Hepatocyte (in vitro differentiated cells): Measurements from ENCODE around the gene BAZ1A. TPM values are rescaled to one million over a fixed set of nuclear protein-coding genes. Genes with fewer than 3 reads are reported as not detected.
A peak's percentile ranks its signal among the peaks of the same experiment; 100 is the strongest.

Experiments
- DNase-seq: peaks from one replicate; pipeline ENCODE4 v3.0.0-alpha.2; 2016; ENCODE audit warnings: low spot score
- H2AFZ ChIP-seq: fragments of 200-600 bp; sonication (generic); 2 replicates; pipeline ENCODE4 v1.6.0; 2016; ENCODE audit warnings: antibody characterized with exemption, mild to moderate bottlenecking
- H3K27ac ChIP-seq: fragments of 200-600 bp; sonication (generic); 2 replicates; pipeline ENCODE4 v1.5.1; 2016; ENCODE audit warnings: mild to moderate bottlenecking
- H3K27me3 ChIP-seq: fragments of 200-600 bp; sonication (generic); 2 replicates; pipeline ENCODE4 v1.6.1; 2016
- H3K36me3 ChIP-seq: fragments of 200-600 bp; sonication (generic); replicated peaks from 2 replicates; pipeline ENCODE4 v1.5.1; 2016; ENCODE audit warnings: low read depth; ENCODE audit not compliant: insufficient read depth
- H3K4me1 ChIP-seq: fragments of 200-600 bp; sonication (generic); 2 replicates; pipeline ENCODE4 v1.5.1; 2016; ENCODE audit warnings: mild to moderate bottlenecking, moderate library complexity; ENCODE audit not compliant: insufficient read depth
- H3K4me2 ChIP-seq: fragments of 200-600 bp; sonication (generic); 2 replicates; pipeline ENCODE4 v1.6.0; 2016
- H3K4me3 ChIP-seq: fragments of 200-600 bp; sonication (generic); 2 replicates; pipeline ENCODE4 v1.5.1; 2016; ENCODE audit warnings: mild to moderate bottlenecking
- H3K79me2 ChIP-seq: fragments of 200-600 bp; sonication (generic); 2 replicates; pipeline ENCODE4 v1.6.0; 2017; ENCODE audit warnings: mild to moderate bottlenecking
- H3K9me2 ChIP-seq: fragments of 200-600 bp; sonication (generic); replicated peaks from 2 replicates; pipeline ENCODE4 v1.6.0; 2017; ENCODE audit warnings: mild to moderate bottlenecking; ENCODE audit not compliant: insufficient read depth
- H3K9me3 ChIP-seq: fragments of 200-600 bp; sonication (generic); 2 replicates; pipeline ENCODE4 v1.5.1; 2016; ENCODE audit warnings: low read depth, mild to moderate bottlenecking
- H4K20me1 ChIP-seq: fragments of 200-600 bp; sonication (generic); 2 replicates; pipeline ENCODE4 v1.6.0; 2016; ENCODE audit warnings: mild to moderate bottlenecking; ENCODE audit not compliant: insufficient read depth, poor library complexity, severe bottlenecking
- CTCF ChIP-seq: fragments of 200-600 bp; sonication (generic); IDR thresholded peaks from 2 replicates; pipeline ENCODE4 v1.5.1; 2016; ENCODE audit warnings: antibody characterized with exemption, mild to moderate bottlenecking; ENCODE audit not compliant: poor library complexity
- EZH2 ChIP-seq: fragments of 200-600 bp; sonication (generic); IDR thresholded peaks from 2 replicates; pipeline ENCODE4 v1.6.1; 2016; ENCODE audit warnings: antibody characterized with exemption, mild to moderate bottlenecking, borderline replicate concordance
- EZH2phosphoT487 ChIP-seq: fragments of 200-600 bp; sonication (generic); IDR thresholded peaks from one replicate; pipeline ENCODE4 v1.6.1; 2018; ENCODE audit warnings: antibody characterized with exemption, mild to moderate bottlenecking, low read depth, moderate library complexity; ENCODE audit not compliant: unreplicated experiment, severe bottlenecking
- WGBS: methylation state at CpG from one replicate; pipeline ENCODE4 v1.1.6; 2016; ENCODE audit warnings: low lambda C conversion rate; ENCODE audit errors: missing lambda C conversion rate; 5-methylcytosine and 5-hydroxymethylcytosine counted together
- polyA plus RNA-seq: library from polyadenylated mRNA; unstranded; fragments of >200 nt; fragmentation: Nextera tagmentation; extraction: Ambion mirVana; gene quantifications from 2 replicates; pipeline ENCODE4 v1.2.1, GENCODE V29; 2016
- total RNA-seq: library from RNA; depleted of rRNA; stranded (reverse); fragments of >200 nt; gene quantifications from 2 replicates; pipeline ENCODE4 v1.2.3, GENCODE V29; 2014

BAZ1A gene, protein sequence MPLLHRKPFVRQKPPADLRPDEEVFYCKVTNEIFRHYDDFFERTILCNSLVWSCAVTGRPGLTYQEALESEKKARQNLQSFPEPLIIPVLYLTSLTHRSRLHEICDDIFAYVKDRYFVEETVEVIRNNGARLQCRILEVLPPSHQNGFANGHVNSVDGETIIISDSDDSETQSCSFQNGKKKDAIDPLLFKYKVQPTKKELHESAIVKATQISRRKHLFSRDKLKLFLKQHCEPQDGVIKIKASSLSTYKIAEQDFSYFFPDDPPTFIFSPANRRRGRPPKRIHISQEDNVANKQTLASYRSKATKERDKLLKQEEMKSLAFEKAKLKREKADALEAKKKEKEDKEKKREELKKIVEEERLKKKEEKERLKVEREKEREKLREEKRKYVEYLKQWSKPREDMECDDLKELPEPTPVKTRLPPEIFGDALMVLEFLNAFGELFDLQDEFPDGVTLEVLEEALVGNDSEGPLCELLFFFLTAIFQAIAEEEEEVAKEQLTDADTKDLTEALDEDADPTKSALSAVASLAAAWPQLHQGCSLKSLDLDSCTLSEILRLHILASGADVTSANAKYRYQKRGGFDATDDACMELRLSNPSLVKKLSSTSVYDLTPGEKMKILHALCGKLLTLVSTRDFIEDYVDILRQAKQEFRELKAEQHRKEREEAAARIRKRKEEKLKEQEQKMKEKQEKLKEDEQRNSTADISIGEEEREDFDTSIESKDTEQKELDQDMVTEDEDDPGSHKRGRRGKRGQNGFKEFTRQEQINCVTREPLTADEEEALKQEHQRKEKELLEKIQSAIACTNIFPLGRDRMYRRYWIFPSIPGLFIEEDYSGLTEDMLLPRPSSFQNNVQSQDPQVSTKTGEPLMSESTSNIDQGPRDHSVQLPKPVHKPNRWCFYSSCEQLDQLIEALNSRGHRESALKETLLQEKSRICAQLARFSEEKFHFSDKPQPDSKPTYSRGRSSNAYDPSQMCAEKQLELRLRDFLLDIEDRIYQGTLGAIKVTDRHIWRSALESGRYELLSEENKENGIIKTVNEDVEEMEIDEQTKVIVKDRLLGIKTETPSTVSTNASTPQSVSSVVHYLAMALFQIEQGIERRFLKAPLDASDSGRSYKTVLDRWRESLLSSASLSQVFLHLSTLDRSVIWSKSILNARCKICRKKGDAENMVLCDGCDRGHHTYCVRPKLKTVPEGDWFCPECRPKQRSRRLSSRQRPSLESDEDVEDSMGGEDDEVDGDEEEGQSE (N-terminal part only)
- total RNA-seq (19.8 and 24.7 TPM in 2 replicates), polyA plus RNA-seq (20.9 and 23.4 TPM in 2 replicates)

GRCh38 chr14:34875031-34875922, at the start of gene BAZ1A:
Gene BAZ1A, minus strand, starts transcription at chr14:34875360. Its CDS starts 756 bp downstream, at chr14:34874604.
- peaks cover 28% of the 10 kb centered on the region for H3K79me2 ChIP-seq
- peaks cover 14% of the 10 kb centered on the region for H3K4me1 ChIP-seq
- DNase-seq, result peak; percentile 84
- H3K4me2 ChIP-seq, result peak within 1 kb of the TSS; percentile 79
- H2AFZ ChIP-seq, result peak within 1 kb of the TSS; percentile 92
- H4K20me1 ChIP-seq, result no peaks in the 10 kb centered on the region
- H3K27ac ChIP-seq, result peak within 1 kb of the TSS; percentile 99
- no peaks in the 10 kb centered on the region for H3K27me3 ChIP-seq
- TF ChIP-seq EZH2phosphoT487 (no peak), CTCF (peak; percentile 16)
- WGBS, result under 1% methylated on average over 32 of the region's 46 CpGs
- H3K9me2 ChIP-seq, result no peaks in the 10 kb centered on the region
- no peaks in the 10 kb centered on the region for H3K9me3 ChIP-seq
- H3K4me3 ChIP-seq, result peak within 1 kb of the TSS; percentile 92
- H3K36me3 ChIP-seq, result no peaks in the 10 kb centered on the region

GRCh38 chr14:34920339-34920738, 45.2 kb upstream of the BAZ1A start:
- Histone ChIP-seq H3K36me3 (no peaks in the 10 kb centered on the region), H2AFZ (no peak overlapping the region), H3K4me1 (no peaks in the 10 kb centered on the region), H3K79me2 (no peaks in the 10 kb centered on the region), H3K4me3 (no peak overlapping the region), H3K9me2 (no peaks in the 10 kb centered on the region), H3K4me2 (no peak overlapping the region), H3K9me3 (no peaks in the 10 kb centered on the region), H3K27me3 (no peaks in the 10 kb centered on the region), H4K20me1 (no peaks in the 10 kb centered on the region), H3K27ac (no peak overlapping the region)
- TF ChIP-seq CTCF (no peak), EZH2 (no peak), EZH2phosphoT487 (no peak)
- WGBS, result 70% methylated on average over 6 of the region's 6 CpGs
- no peak for DNase-seq

DNA sequence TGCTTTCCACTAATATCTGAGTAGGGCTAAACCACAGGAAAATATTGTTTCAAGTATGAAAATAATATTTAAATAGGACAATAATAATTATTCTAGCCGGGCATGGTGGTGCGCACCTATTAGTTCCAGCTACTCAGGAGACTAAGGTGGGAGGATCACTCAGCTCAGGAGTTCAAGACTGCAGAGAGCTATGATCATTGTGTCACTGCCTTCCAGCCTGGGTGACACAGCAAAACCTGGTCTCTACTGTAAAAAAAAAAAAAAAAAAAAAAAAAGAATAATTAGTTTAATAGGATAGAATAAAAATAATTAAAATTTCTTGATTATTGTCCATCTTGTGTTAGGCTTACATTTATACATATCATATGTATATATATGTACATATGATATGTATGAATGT, 38.5 kb upstream of the BAZ1A start:
- WGBS, result 96% methylated on average over 2 of the region's 2 CpGs
- no peaks in the 10 kb centered on the region for H4K20me1 ChIP-seq
- no peak for DNase-seq
- H3K79me2 ChIP-seq, result no peaks in the 10 kb centered on the region
- no peak overlapping the region for H3K27ac ChIP-seq
- H3K9me2 ChIP-seq, result no peaks in the 10 kb centered on the region
- no peak overlapping the region for H2AFZ ChIP-seq
- TF ChIP-seq EZH2, result no peak
- TF ChIP-seq EZH2phosphoT487, result no peak
- no peak for TF ChIP-seq CTCF
- no peak overlapping the region for H3K4me3 ChIP-seq
- H3K27me3 ChIP-seq, result no peaks in the 10 kb centered on the region
- no peaks in the 10 kb centered on the region for H3K9me3 ChIP-seq
- H3K36me3 ChIP-seq, result no peaks in the 10 kb centered on the region
- H3K4me2 ChIP-seq, result no peak overlapping the region
- no peaks in the 10 kb centered on the region for H3K4me1 ChIP-seq
